RWPE2 (cell line): ENCODE results near the gene MYLK2.

Experiments
- ATAC-seq: fragments of 200-7000 bp; cut with Tn5 transposase; 3 replicates; pipeline ENCODE4 v1.9.1; 2021; ENCODE audit warnings: low read depth
- DNase-seq: peaks from one replicate; pipeline ENCODE4 v3.0.0-alpha.2; 2020; ENCODE audit warnings: low spot score
- H3K27ac ChIP-seq: fragments of 450-650 bp; 2 replicates; pipeline ENCODE4 v1.5.1; 2017; ENCODE audit warnings: mild to moderate bottlenecking; ENCODE audit not compliant: poor library complexity, severe bottlenecking
- H3K27me3 ChIP-seq: fragments of 250-450 bp; sonication (Bioruptor Pico); 2 replicates; pipeline ENCODE4 v1.5.1; 2021; ENCODE audit warnings: mild to moderate bottlenecking, moderate library complexity; ENCODE audit not compliant: insufficient read depth, poor library complexity, severe bottlenecking
- H3K36me3 ChIP-seq: fragments of 250-450 bp; sonication (Bioruptor Pico); 2 replicates; pipeline ENCODE4 v1.5.1; 2020; ENCODE audit warnings: low read depth, mild to moderate bottlenecking, moderate library complexity
- H3K4me1 ChIP-seq: fragments of 250-450 bp; sonication (Bioruptor Pico); 2 replicates; pipeline ENCODE4 v1.5.1; 2021; ENCODE audit warnings: mild to moderate bottlenecking, moderate library complexity; ENCODE audit not compliant: insufficient read depth, poor library complexity, severe bottlenecking
- H3K4me3 ChIP-seq: fragments of 250-450 bp; sonication (Bioruptor Pico); 2 replicates; pipeline ENCODE4 v1.5.1; 2021; ENCODE audit warnings: mild to moderate bottlenecking, moderate library complexity; ENCODE audit not compliant: severe bottlenecking
- H3K9me3 ChIP-seq: fragments of 250-450 bp; sonication (Bioruptor Pico); 2 replicates; pipeline ENCODE4 v1.5.1; 2021; ENCODE audit warnings: mild to moderate bottlenecking, moderate library complexity; ENCODE audit not compliant: severe bottlenecking
- TF ChIP-seq, protein P1 (sequence below): fragments of 450-650 bp; IDR thresholded peaks from one replicate; pipeline ENCODE4 v1.5.1; 2017; ENCODE audit warnings: mild to moderate bottlenecking, moderate library complexity; ENCODE audit not compliant: poor library complexity, severe bottlenecking

The MYLK2 gene

DNA sequence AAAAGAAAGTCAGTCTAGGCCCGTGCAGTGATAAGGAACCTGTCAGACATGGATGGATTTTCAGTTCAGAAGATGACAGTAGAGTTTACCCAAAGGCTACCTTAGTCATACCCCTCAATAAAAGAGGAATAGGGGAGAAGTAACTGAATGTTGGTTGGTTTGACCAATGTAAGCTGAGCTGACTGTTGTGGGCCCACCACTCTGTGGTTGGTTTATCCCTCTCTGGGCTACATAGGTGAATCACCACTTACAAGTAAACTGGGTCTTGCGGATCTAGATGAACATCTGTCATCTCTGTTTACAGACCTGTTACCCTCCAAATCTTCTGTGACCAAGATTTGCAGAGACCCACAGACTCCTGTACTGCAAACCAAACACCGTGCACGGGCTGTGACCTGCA lies 37.2 kb upstream of the MYLK2 start:
- H3K4me1 ChIP-seq = no peaks in the 10 kb centered on the region
- H3K4me3 ChIP-seq = no peak overlapping the region
- H3K27ac ChIP-seq = no peak overlapping the region
- DNase-seq (no peak), ATAC-seq (no peak)
- H3K9me3 ChIP-seq = no peaks in the 10 kb centered on the region
- TF ChIP-seq, protein P1, sequence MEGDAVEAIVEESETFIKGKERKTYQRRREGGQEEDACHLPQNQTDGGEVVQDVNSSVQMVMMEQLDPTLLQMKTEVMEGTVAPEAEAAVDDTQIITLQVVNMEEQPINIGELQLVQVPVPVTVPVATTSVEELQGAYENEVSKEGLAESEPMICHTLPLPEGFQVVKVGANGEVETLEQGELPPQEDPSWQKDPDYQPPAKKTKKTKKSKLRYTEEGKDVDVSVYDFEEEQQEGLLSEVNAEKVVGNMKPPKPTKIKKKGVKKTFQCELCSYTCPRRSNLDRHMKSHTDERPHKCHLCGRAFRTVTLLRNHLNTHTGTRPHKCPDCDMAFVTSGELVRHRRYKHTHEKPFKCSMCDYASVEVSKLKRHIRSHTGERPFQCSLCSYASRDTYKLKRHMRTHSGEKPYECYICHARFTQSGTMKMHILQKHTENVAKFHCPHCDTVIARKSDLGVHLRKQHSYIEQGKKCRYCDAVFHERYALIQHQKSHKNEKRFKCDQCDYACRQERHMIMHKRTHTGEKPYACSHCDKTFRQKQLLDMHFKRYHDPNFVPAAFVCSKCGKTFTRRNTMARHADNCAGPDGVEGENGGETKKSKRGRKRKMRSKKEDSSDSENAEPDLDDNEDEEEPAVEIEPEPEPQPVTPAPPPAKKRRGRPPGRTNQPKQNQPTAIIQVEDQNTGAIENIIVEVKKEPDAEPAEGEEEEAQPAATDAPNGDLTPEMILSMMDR = no peak
- H3K36me3 ChIP-seq = peaks cover 100% of the 10 kb centered on the region
- H3K27me3 ChIP-seq = no peaks in the 10 kb centered on the region

DNA sequence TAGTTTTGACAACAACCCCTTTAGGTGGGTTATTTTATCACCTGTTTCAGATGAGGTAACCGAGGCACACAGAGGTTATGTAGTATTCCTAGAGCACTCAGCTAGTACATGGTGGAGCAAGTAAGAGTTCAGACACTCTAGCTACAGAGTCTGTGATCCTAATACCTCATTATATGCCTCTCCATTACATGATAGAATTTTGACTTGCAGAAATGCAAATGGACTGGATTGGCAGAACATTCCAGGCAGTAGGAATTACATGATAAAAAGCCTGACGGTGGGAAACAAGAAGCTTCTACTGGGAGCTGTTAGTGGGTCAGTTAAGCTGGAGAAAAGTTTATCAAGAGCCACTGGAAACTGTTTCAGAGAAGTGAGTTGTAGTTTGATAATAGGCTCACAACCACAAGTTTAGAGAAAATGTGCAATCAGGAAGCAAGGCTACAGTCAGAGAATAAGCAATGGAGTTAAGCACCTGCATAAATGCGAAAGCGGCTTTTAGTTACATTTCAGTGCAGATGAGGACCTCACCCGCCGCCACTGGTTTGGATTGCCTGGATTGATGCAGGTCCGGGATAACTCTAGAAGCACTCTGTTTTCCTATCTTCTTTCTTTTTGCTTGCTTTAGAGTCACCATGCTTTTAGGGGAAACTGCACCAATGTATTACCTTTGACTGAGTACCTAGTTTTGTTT lies 34.7 kb upstream of the MYLK2 start:
- no peaks in the 10 kb centered on the region for H3K4me1 ChIP-seq
- ATAC-seq (no peak), DNase-seq (no peak)
- H3K27ac ChIP-seq = no peak overlapping the region
- no peaks in the 10 kb centered on the region for H3K9me3 ChIP-seq
- TF ChIP-seq, protein P1 = no peak
- H3K4me3 ChIP-seq = no peak overlapping the region
- H3K27me3 ChIP-seq = no peaks in the 10 kb centered on the region
- H3K36me3 ChIP-seq = peaks cover 100% of the 10 kb centered on the region

DNA sequence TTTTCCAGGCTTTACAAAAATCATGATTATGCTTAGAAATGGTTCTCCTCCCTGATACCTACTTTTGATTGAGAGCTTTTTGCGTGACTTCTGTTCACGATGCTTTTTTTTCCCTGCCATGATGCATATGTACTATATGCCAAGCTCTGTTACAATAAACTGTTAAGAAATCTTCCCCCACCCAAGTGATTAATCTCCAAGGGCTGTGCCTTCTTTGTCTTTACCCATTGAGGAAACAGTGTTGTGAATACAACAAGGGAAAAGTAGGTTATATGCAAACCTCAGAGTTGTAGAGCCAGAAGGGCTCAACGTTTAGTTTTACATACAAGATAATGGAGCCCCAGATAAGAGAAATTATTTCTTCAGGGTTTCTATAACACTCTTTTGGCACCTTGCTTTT lies 34.1 kb upstream of the MYLK2 start:
- Histone ChIP-seq H3K4me1 (no peaks in the 10 kb centered on the region), H3K36me3 (peaks cover 100% of the 10 kb centered on the region), H3K27ac (no peak overlapping the region), H3K4me3 (no peak overlapping the region), H3K27me3 (no peaks in the 10 kb centered on the region), H3K9me3 (no peaks in the 10 kb centered on the region)
- ATAC-seq (no peak), DNase-seq (no peak)
- TF ChIP-seq, protein P1 = no peak

DNA sequence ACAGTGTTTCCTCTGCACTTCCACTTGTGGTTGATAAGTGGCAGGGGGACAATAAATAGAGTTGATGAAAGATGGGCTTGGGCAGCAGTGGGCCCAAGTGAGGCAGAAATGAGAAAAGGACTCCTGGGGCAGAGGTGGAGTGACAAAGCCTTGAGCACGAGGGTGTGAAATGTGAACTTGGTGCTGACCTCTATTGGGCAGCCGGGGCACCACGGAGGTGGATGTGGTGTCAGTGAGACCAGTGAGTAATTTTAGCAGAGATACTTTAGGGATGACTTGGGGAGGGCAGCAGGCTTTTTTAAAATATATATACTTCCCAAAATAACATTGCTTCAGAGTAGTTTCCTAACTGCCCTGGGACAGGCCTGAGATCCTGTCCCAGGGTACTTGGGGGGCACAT lies 30.6 kb upstream of the MYLK2 start:
- H3K4me3 ChIP-seq = no peak overlapping the region
- H3K27ac ChIP-seq = no peak overlapping the region
- DNase-seq (no peak), ATAC-seq (peak; percentile 27; the same call in 2 of the 3 replicates)
- peaks cover 100% of the 10 kb centered on the region for H3K36me3 ChIP-seq
- H3K9me3 ChIP-seq = no peaks in the 10 kb centered on the region
- no peaks in the 10 kb centered on the region for H3K27me3 ChIP-seq
- H3K4me1 ChIP-seq = no peaks in the 10 kb centered on the region
- TF ChIP-seq, protein P1 = peak; percentile 44

DNA sequence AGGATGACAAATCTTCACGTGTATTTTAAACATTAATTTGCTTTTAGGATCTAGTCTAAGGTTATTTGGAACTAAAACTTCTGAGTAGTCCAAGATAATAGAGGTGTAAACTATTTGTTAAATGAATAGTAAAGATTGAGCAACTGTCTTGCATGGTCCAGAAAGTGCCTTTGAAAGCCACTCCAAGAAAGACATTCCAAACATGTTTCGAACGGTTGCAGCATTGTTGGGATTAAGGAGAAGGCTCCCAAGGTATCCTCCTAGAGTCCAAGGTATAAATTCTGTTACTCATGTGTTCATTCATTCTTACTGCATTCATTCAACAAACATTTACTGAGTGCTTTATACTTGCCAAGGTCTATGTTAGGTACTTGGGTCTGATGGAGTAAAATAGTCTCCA lies 28.8 kb upstream of the MYLK2 start:
- H3K27ac ChIP-seq = no peak overlapping the region
- H3K9me3 ChIP-seq = no peaks in the 10 kb centered on the region
- H3K27me3 ChIP-seq = no peaks in the 10 kb centered on the region
- DNase-seq = no peak
- no peak overlapping the region for H3K4me3 ChIP-seq
- TF ChIP-seq, protein P1 = no peak
- H3K36me3 ChIP-seq = peaks cover 100% of the 10 kb centered on the region
- no peaks in the 10 kb centered on the region for H3K4me1 ChIP-seq
- no peak for ATAC-seq
